ENCODE results near the gene RCCD1.
"Not testable (repeated sequence)": the region's sequence is repeated elsewhere in the genome, so short reads cannot be mapped to it uniquely, and the experiment has no call there.

RCCD1 gene

GRCh38 chr15:90918034-90918788 lies 36.5 kb upstream of the RCCD1 start:
- ChIA-PET CTCF (interaction anchor here (1.1 to 4.8 kb wide), 4 partner anchors 15 to 23 kb away, joined by 3 to 38 read pairs (median 4); partner anchors contain the start of genes HDDC3, MAN2A2 and UNC45A), POLR2A (no interaction called here)
- no peak for TF ChIP-seq CTCF (IDR thresholded peaks at IDR 0.05; ENCODE audit: control extremely low read depth, extremely low read depth, low read depth, missing control alignments)
- no peak for DNase-seq (ENCODE audit: extremely low spot score)

- POLR2A ChIA-PET, result interaction anchor here (0.6 kb wide), 1 partner anchor 53 kb away, joined by 7 read pairs; no protein-coding TSS in a partner anchor
Measured at GRCh38 chr15:90918835-90919234, 35.8 kb upstream of the RCCD1 start.

GRCh38 chr15:90921887-90922286 lies 32.8 kb upstream of the RCCD1 start:
- POLR2A ChIA-PET, result interaction anchor here (1.3 kb wide), 1 partner anchor 19 kb away, joined by 3 read pairs; the partner anchor contains the start of gene MAN2A2
- DNase-seq (ENCODE audit: extremely low spot score), result no peak
- TF ChIP-seq CTCF (IDR thresholded peaks at IDR 0.05; ENCODE audit: control extremely low read depth, extremely low read depth, low read depth, missing control alignments), result no peak
- CTCF ChIA-PET, result interaction anchor here (1.2 to 7.3 kb wide), 4 partner anchors 11 to 35 kb away, joined by 3 to 113 read pairs (median 26); partner anchors contain the start of genes HDDC3, MAN2A2 and UNC45A

More at GRCh38 chr15:90918835-90919234, 35.8 kb upstream of the RCCD1 start:
- DNase-seq (ENCODE audit: extremely low spot score), result no peak
- CTCF ChIA-PET, result interaction anchor here (0.8 to 4.8 kb wide), 4 partner anchors 14 to 33 kb away, joined by 3 to 38 read pairs (median 4); partner anchors contain the start of genes HDDC3, MAN2A2 and UNC45A
- no peak for TF ChIP-seq CTCF (IDR thresholded peaks at IDR 0.05; ENCODE audit: control extremely low read depth, extremely low read depth, low read depth, missing control alignments)

- peak; percentile 71 for DNase-seq (ENCODE audit: extremely low spot score)
- POLR2A ChIA-PET, result interaction anchor here (0.7 kb wide), 1 partner anchor 73 kb away, joined by 4 read pairs; no protein-coding TSS in a partner anchor
- CTCF ChIA-PET, result interaction anchor here (1.0 to 7.3 kb wide), 4 partner anchors 11 to 36 kb away, joined by 3 to 113 read pairs (median 26); partner anchors contain the start of genes HDDC3, MAN2A2 and UNC45A
Measured at GRCh38 chr15:90922712-90923322, 31.9 kb upstream of the RCCD1 start.

- CTCF ChIA-PET, result interaction anchor here (1.0 to 7.3 kb wide), 4 partner anchors 9 to 109 kb away, joined by 3 to 113 read pairs (median 24); partner anchors contain the start of genes HDDC3, MAN2A2 and UNC45A
- POLR2A ChIA-PET, result no interaction called here
- peak; percentile 79 for DNase-seq (ENCODE audit: extremely low spot score)
- TF ChIP-seq CTCF (IDR thresholded peaks at IDR 0.05; ENCODE audit: control extremely low read depth, extremely low read depth, low read depth, missing control alignments), result no peak
Measured at GRCh38 chr15:90924375-90924774, 30.3 kb upstream of the RCCD1 start.

GRCh38 chr15:90926766-90927165 lies 27.9 kb upstream of the RCCD1 start:
- CTCF ChIA-PET, result interaction anchor here (6.6 to 7.3 kb wide), 2 partner anchors 7 to 25 kb away, joined by 45 to 113 read pairs; partner anchors contain the start of genes HDDC3, MAN2A2 and UNC45A
- POLR2A ChIA-PET; DNase-seq (ENCODE audit: extremely low spot score): not testable (repeated sequence)

- POLR2A ChIA-PET; CTCF ChIA-PET; DNase-seq (ENCODE audit: extremely low spot score): not testable (repeated sequence)
Measured at GRCh38 chr15:90928106-90928505, 26.6 kb upstream of the RCCD1 start.

All from GM10248 (cell line).